IPS-20b (cell line): Measurements from ENCODE around the gene IFI44L.

Experiments
- H3K27ac ChIP-seq: one replicate; pipeline ENCODE4 v1.5.1; 2013; ENCODE audit warnings: low read length
- H3K27me3 ChIP-seq: 2 replicates; pipeline ENCODE4 v1.6.1; 2013; ENCODE audit warnings: mild to moderate bottlenecking, low read length, inconsistent platforms; ENCODE audit not compliant: insufficient read depth
- H3K36me3 ChIP-seq: 2 replicates; pipeline ENCODE4 v1.6.1; 2013; ENCODE audit warnings: low read depth, mild to moderate bottlenecking, inconsistent platforms, low read length, moderate library complexity; ENCODE audit not compliant: insufficient read depth
- H3K4me1 ChIP-seq: 2 replicates; pipeline ENCODE4 v1.6.1; 2013; ENCODE audit warnings: mild to moderate bottlenecking, control low read depth, inconsistent platforms, low read length, moderate library complexity; ENCODE audit not compliant: insufficient read depth
- H3K4me3 ChIP-seq: 2 replicates; pipeline ENCODE4 v1.5.1; 2013; ENCODE audit warnings: mild to moderate bottlenecking, low read length, inconsistent platforms
- H3K9ac ChIP-seq: 2 replicates; pipeline ENCODE4 v1.6.1; 2013; ENCODE audit warnings: low read depth, mild to moderate bottlenecking, inconsistent platforms, low read length, moderate library complexity
- H3K9me3 ChIP-seq: 2 replicates; pipeline ENCODE4 v1.6.1; 2013; ENCODE audit warnings: mild to moderate bottlenecking, low read depth, low read length, inconsistent platforms; ENCODE audit not compliant: insufficient read depth

Gene IFI44L

DNA sequence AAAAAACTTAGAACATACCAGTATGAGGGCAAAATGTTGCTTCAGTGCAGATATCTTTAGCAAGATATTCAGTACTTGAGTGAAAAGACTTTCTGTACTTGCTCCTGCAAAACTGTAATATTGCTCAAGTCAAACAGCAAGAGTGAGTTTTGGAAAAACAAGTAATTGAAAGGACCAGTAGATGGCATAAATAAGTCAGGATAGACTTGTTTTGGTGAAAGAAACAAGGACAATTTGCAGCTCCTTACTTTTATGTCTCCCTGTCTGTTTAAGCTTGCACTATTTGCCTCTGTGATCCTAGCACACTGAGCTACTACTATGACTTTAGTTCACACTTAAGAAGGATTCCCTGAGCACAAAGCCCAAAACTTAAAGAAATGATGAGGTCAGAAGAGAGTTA, 68.4 kb downstream of the IFI44L start:
- no peaks in the 10 kb centered on the region for H3K4me1 ChIP-seq
- H3K27me3 ChIP-seq: no peaks in the 10 kb centered on the region
- H3K9me3 ChIP-seq: no peaks in the 10 kb centered on the region; the same call in 1 of the 2 replicates
- no peak overlapping the region for H3K4me3 ChIP-seq
- H3K36me3 ChIP-seq: no peaks in the 10 kb centered on the region
- H3K27ac ChIP-seq: no peak overlapping the region
- H3K9ac ChIP-seq: no peak overlapping the region

DNA sequence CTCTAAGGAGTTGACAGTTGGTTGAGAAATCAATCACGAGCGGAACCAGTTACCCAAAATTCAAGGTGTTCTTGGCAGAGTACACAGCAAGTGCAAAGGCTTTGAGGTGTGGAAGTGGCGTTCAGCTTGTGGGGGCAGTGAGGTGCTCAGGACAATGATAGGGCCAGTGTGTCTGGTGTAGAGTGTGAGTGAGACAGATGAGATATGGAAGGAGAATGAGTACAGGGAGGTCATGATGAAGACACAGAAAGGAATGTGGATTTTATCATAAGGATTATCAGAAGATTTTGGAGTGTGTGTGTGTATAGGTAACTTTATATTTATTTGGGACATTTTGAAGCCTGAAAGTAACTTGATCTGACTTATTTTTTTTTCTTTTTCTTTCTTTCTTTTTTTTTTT, 70.3 kb downstream of the IFI44L start:
- Histone ChIP-seq H3K4me3 (no peak overlapping the region), H3K27ac (no peak overlapping the region), H3K9me3 (no peaks in the 10 kb centered on the region; the same call in 1 of the 2 replicates), H3K9ac (no peak overlapping the region), H3K27me3 (no peaks in the 10 kb centered on the region), H3K4me1 (no peaks in the 10 kb centered on the region), H3K36me3 (no peaks in the 10 kb centered on the region)

DNA sequence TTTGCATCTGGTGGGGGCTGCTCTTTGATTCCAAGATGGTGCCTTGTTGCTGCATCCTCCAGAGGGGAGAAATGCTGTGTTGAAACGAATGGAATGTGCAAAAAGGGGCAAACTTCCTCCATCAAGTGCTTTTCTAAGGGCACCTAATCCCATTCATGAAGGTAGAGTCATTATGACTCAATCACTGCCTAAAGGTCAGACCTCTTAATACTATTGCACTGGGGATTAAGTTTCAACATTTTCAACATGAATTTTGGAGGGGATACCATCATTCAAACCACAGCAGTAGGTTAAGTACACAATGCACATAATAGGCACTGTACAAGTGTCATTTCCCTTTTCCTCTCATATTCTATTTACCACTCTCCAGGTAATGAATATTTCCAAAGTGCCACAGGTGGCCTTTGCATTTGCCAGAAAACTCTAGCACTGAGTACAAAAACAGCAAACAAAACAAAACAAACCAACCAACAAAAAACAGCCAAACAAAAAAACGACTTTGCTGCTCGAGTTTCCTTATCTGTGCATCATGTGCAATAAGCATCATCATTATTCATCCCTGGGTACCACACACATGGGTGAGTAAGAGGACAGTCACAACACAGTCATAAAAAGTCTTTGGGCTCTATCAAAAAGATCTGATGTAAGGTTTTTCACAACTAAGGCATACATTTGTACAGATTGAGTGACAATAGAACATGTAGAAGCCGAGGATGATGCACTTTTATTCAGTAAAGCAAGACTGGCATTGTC, 71.9 kb downstream of the IFI44L start:
- H3K27me3 ChIP-seq: no peaks in the 10 kb centered on the region
- no peaks in the 10 kb centered on the region for H3K4me1 ChIP-seq
- H3K27ac ChIP-seq: no peak overlapping the region
- no peak overlapping the region for H3K9ac ChIP-seq
- H3K9me3 ChIP-seq: no peaks in the 10 kb centered on the region; the same call in 1 of the 2 replicates
- H3K4me3 ChIP-seq: no peak overlapping the region
- no peaks in the 10 kb centered on the region for H3K36me3 ChIP-seq
